Mesendoderm (in vitro differentiated cells): ENCODE data around the gene CALN1.

Experiments
- DNase-seq: peaks from one replicate; pipeline ENCODE4 v3.0.0; 2013
- H2AK5ac ChIP-seq: 2 replicates; pipeline ENCODE4 v1.6.1; 2013; ENCODE audit warnings: low read length, inconsistent platforms
- H2BK120ac ChIP-seq: 2 replicates; pipeline ENCODE4 v1.6.1; 2013; ENCODE audit warnings: low read depth, mild to moderate bottlenecking, low read length, moderate library complexity, mixed read lengths
- H2BK15ac ChIP-seq: replicated peaks from 2 replicates; pipeline ENCODE4 v1.6.1; 2013; ENCODE audit warnings: low read depth, mild to moderate bottlenecking, moderate library complexity
- H2BK5ac ChIP-seq: 2 replicates; pipeline ENCODE4 v1.6.1; 2013; ENCODE audit warnings: low read length, inconsistent platforms
- H3K18ac ChIP-seq: 2 replicates; pipeline ENCODE4 v1.6.1; 2013; ENCODE audit warnings: mild to moderate bottlenecking, low read length, mixed read lengths
- H3K23ac ChIP-seq: one replicate; pipeline ENCODE4 v1.6.1; 2013; ENCODE audit warnings: low read length
- H3K27ac ChIP-seq: 2 replicates; pipeline ENCODE4 v1.5.1; 2013; ENCODE audit warnings: low read depth, mild to moderate bottlenecking, inconsistent platforms, low read length, moderate library complexity
- H3K27me3 ChIP-seq: 2 replicates; pipeline ENCODE4 v1.6.1; 2013; ENCODE audit warnings: low read length, control low read depth, mild to moderate bottlenecking, inconsistent platforms; ENCODE audit not compliant: insufficient read depth, poor library complexity
- H3K36me3 ChIP-seq: 2 replicates; pipeline ENCODE4 v1.6.1; 2013; ENCODE audit warnings: low read length, inconsistent platforms; ENCODE audit not compliant: control insufficient read depth, insufficient read depth
- H3K4ac ChIP-seq: one replicate; pipeline ENCODE4 v1.6.1; 2013; ENCODE audit warnings: low read depth, mild to moderate bottlenecking, low read length, moderate library complexity
- H3K4me1 ChIP-seq: 2 replicates; pipeline ENCODE4 v1.6.1; 2013; ENCODE audit warnings: low read depth, low read length, inconsistent platforms; ENCODE audit not compliant: control insufficient read depth
- H3K4me2 ChIP-seq: 2 replicates; pipeline ENCODE4 v1.6.1; 2013; ENCODE audit warnings: low read length
- H3K4me3 ChIP-seq: 2 replicates; pipeline ENCODE4 v1.5.1; 2013; ENCODE audit warnings: mild to moderate bottlenecking, low read length
- H3K56ac ChIP-seq: one replicate; pipeline ENCODE4 v1.6.1; 2013; ENCODE audit warnings: low read length
- H3K79me1 ChIP-seq: 2 replicates; pipeline ENCODE4 v1.6.1; 2013; ENCODE audit warnings: low read length, inconsistent platforms
- H3K79me2 ChIP-seq: 2 replicates; pipeline ENCODE4 v1.6.1; 2013; ENCODE audit warnings: mild to moderate bottlenecking, low read length; ENCODE audit not compliant: control insufficient read depth, insufficient read depth
- H3K9ac ChIP-seq: 2 replicates; pipeline ENCODE4 v1.6.1; 2013; ENCODE audit warnings: low read length, inconsistent platforms
- H4K5ac ChIP-seq: one replicate; pipeline ENCODE4 v1.6.1; 2013; ENCODE audit warnings: low read length
- H4K8ac ChIP-seq: one replicate; pipeline ENCODE4 v1.6.1; 2013; ENCODE audit warnings: low read depth, mild to moderate bottlenecking, control low read depth, low read length, moderate library complexity
- WGBS: extraction: QIAGEN DNeasy Blood & Tissue Kit; methylation state at CpG from one replicate; pipeline ENCODE4 v1.1.7; 2013; ENCODE audit warnings: low lambda C conversion rate, missing lambda C conversion rate; ENCODE audit not compliant: insufficient coverage; ENCODE audit errors: extremely low coverage; 5-methylcytosine and 5-hydroxymethylcytosine counted together

CALN1 gene

GRCh38 chr7:72032934-72033333 lies 379.2 kb downstream of the CALN1 start:
- Histone ChIP-seq H3K9ac (no peak overlapping the region), H3K4me3 (no peak overlapping the region), H3K79me1 (no peaks in the 10 kb centered on the region), H4K5ac (no peak overlapping the region), H3K4me2 (no peak overlapping the region), H2BK120ac (no peak overlapping the region), H2AK5ac (no peak overlapping the region), H3K18ac (no peak overlapping the region), H3K27me3 (no peaks in the 10 kb centered on the region), H4K8ac (no peak overlapping the region), H3K79me2 (no peaks in the 10 kb centered on the region), H2BK5ac (no peak overlapping the region), H2BK15ac (no peak overlapping the region), H3K56ac (no peak overlapping the region), H3K27ac (no peak overlapping the region), H3K36me3 (no peaks in the 10 kb centered on the region), H3K4ac (no peak overlapping the region), H3K4me1 (no peaks in the 10 kb centered on the region), H3K23ac (no peak overlapping the region)
- DNase-seq = no peak
- WGBS = no CpG with 5 or more reads among the region's 1 CpG

GRCh38 chr7:72030994-72031667 lies 381.0 kb downstream of the CALN1 start:
- Histone ChIP-seq H3K4ac (no peak overlapping the region), H3K23ac (no peak overlapping the region), H2BK120ac (no peak overlapping the region), H3K18ac (no peak overlapping the region), H3K27me3 (no peaks in the 10 kb centered on the region), H3K4me1 (no peaks in the 10 kb centered on the region), H3K9ac (no peak overlapping the region), H3K4me2 (no peak overlapping the region), H4K5ac (no peak overlapping the region), H3K79me1 (no peaks in the 10 kb centered on the region), H4K8ac (no peak overlapping the region), H3K36me3 (no peaks in the 10 kb centered on the region), H2AK5ac (no peak overlapping the region), H2BK15ac (no peak overlapping the region), H3K4me3 (no peak overlapping the region), H3K79me2 (no peaks in the 10 kb centered on the region), H3K27ac (no peak overlapping the region), H2BK5ac (no peak overlapping the region), H3K56ac (no peak overlapping the region)
- no CpG with 5 or more reads among the region's 4 CpGs for WGBS
- DNase-seq = peak; percentile 58

- H3K4me2 ChIP-seq = no peak overlapping the region
- no peak overlapping the region for H3K23ac ChIP-seq
- no CpG with 5 or more reads among the region's 6 CpGs for WGBS
- DNase-seq = no peak
- H3K4ac ChIP-seq = no peak overlapping the region
- H3K4me3 ChIP-seq = no peak overlapping the region
- H2BK5ac ChIP-seq = no peak overlapping the region
- no peak overlapping the region for H4K8ac ChIP-seq
- H3K36me3 ChIP-seq = no peaks in the 10 kb centered on the region
- H3K27me3 ChIP-seq = no peaks in the 10 kb centered on the region
- no peak overlapping the region for H3K9ac ChIP-seq
- H3K18ac ChIP-seq = no peak overlapping the region
- no peak overlapping the region for H2BK15ac ChIP-seq
- no peak overlapping the region for H4K5ac ChIP-seq
- H2AK5ac ChIP-seq = no peak overlapping the region
- no peaks in the 10 kb centered on the region for H3K4me1 ChIP-seq
- no peak overlapping the region for H2BK120ac ChIP-seq
- no peaks in the 10 kb centered on the region for H3K79me1 ChIP-seq
- H3K79me2 ChIP-seq = no peaks in the 10 kb centered on the region
- no peak overlapping the region for H3K27ac ChIP-seq
- no peak overlapping the region for H3K56ac ChIP-seq
Observed at GRCh38 chr7:72028267-72028666, 383.9 kb downstream of the CALN1 start.

- H3K56ac ChIP-seq = no peak overlapping the region
- WGBS = no CpG with 5 or more reads among the region's 3 CpGs
- H3K27ac ChIP-seq = no peak overlapping the region
- H3K79me2 ChIP-seq = no peaks in the 10 kb centered on the region
- H3K4me3 ChIP-seq = no peak overlapping the region
- no peak overlapping the region for H4K8ac ChIP-seq
- H2BK120ac ChIP-seq = no peak overlapping the region
- no peak overlapping the region for H3K18ac ChIP-seq
- no peak overlapping the region for H3K4ac ChIP-seq
- no peak overlapping the region for H3K23ac ChIP-seq
- H3K4me1 ChIP-seq = no peaks in the 10 kb centered on the region
- H2BK15ac ChIP-seq = no peak overlapping the region
- no peak overlapping the region for H3K4me2 ChIP-seq
- no peak overlapping the region for H4K5ac ChIP-seq
- no peaks in the 10 kb centered on the region for H3K27me3 ChIP-seq
- no peak overlapping the region for H3K9ac ChIP-seq
- DNase-seq = no peak
- H2AK5ac ChIP-seq = no peak overlapping the region
- no peaks in the 10 kb centered on the region for H3K36me3 ChIP-seq
- H2BK5ac ChIP-seq = no peak overlapping the region
- H3K79me1 ChIP-seq = no peaks in the 10 kb centered on the region
Observed at GRCh38 chr7:72025381-72025960, 386.7 kb downstream of the CALN1 start.

- H3K4ac ChIP-seq = no peak overlapping the region
- H3K79me1 ChIP-seq = no peaks in the 10 kb centered on the region
- no peaks in the 10 kb centered on the region for H3K79me2 ChIP-seq
- no peaks in the 10 kb centered on the region for H3K4me1 ChIP-seq
- H3K36me3 ChIP-seq = no peaks in the 10 kb centered on the region
- no peak overlapping the region for H2BK120ac ChIP-seq
- H2AK5ac ChIP-seq = no peak overlapping the region
- H3K4me2 ChIP-seq = no peak overlapping the region
- no peak overlapping the region for H4K8ac ChIP-seq
- no peak overlapping the region for H2BK5ac ChIP-seq
- no peak overlapping the region for H3K27ac ChIP-seq
- H3K18ac ChIP-seq = no peak overlapping the region
- H3K27me3 ChIP-seq = no peaks in the 10 kb centered on the region
- H2BK15ac ChIP-seq = no peak overlapping the region
- no peak overlapping the region for H3K56ac ChIP-seq
- H3K4me3 ChIP-seq = no peak overlapping the region
- no peak overlapping the region for H4K5ac ChIP-seq
- H3K9ac ChIP-seq = no peak overlapping the region
- no CpG with 5 or more reads among the region's 4 CpGs for WGBS
- no peak overlapping the region for H3K23ac ChIP-seq
- DNase-seq = no peak
Observed at GRCh38 chr7:72023926-72024325, 388.2 kb downstream of the CALN1 start.

GRCh38 chr7:72021716-72022115 lies 390.4 kb downstream of the CALN1 start:
- no peaks in the 10 kb centered on the region for H3K27me3 ChIP-seq
- WGBS = no CpG with 5 or more reads among the region's 3 CpGs
- no peaks in the 10 kb centered on the region for H3K4me1 ChIP-seq
- DNase-seq = no peak
- no peaks in the 10 kb centered on the region for H3K79me1 ChIP-seq
- H3K56ac ChIP-seq = no peak overlapping the region
- H3K36me3 ChIP-seq = no peaks in the 10 kb centered on the region
- H3K79me2 ChIP-seq = no peaks in the 10 kb centered on the region
- H3K18ac ChIP-seq = no peak overlapping the region
- no peak overlapping the region for H3K23ac ChIP-seq
- H2BK120ac ChIP-seq = no peak overlapping the region
- no peak overlapping the region for H2BK5ac ChIP-seq
- H2BK15ac ChIP-seq = no peak overlapping the region
- no peak overlapping the region for H2AK5ac ChIP-seq
- no peak overlapping the region for H4K8ac ChIP-seq
- H3K4ac ChIP-seq = no peak overlapping the region
- no peak overlapping the region for H3K27ac ChIP-seq
- no peak overlapping the region for H4K5ac ChIP-seq
- H3K9ac ChIP-seq = no peak overlapping the region
- H3K4me3 ChIP-seq = no peak overlapping the region
- H3K4me2 ChIP-seq = no peak overlapping the region
